Measurements from ENCODE around the gene ANKRD60.

Gene ANKRD60

DNA sequence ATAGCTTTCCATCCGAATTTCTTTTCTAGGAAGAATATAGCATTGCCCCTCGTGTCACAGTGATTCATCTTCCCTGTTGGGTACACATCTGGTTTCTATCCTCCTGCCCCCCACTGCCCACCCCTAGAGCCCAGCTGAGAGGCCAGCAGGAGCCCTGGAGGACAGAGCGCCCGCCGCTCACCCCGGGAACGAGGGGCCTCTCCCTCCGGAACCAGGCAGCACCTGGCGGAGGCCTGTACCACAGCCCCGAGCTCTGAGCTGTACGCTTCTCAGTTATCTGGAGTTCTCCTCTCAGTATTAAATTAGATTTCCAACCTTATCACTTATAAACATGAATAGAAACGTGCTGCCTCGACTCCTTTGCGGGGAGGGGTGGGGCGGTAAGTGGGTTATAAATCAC, 6.0 kb downstream of the ANKRD60 start:
- no peak for DNase-seq

DNA sequence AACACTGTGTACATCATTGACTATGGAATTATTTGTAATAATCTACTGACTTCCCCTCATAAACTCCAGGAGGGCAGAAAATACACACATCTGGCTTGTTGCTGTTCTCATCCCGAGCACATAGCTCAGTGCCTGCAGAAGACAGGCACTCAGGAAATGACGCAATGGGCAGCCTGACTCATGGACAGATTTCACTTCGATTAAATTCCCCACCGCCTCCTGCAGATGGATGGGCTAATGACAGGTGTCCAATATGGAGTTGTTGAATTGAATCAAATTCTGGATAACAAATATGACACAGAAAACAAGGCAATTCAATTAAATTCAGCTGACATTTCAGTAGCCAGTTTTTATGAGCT, 9.1 kb downstream of the ANKRD60 start:
- DNase-seq, result no peak

DNA sequence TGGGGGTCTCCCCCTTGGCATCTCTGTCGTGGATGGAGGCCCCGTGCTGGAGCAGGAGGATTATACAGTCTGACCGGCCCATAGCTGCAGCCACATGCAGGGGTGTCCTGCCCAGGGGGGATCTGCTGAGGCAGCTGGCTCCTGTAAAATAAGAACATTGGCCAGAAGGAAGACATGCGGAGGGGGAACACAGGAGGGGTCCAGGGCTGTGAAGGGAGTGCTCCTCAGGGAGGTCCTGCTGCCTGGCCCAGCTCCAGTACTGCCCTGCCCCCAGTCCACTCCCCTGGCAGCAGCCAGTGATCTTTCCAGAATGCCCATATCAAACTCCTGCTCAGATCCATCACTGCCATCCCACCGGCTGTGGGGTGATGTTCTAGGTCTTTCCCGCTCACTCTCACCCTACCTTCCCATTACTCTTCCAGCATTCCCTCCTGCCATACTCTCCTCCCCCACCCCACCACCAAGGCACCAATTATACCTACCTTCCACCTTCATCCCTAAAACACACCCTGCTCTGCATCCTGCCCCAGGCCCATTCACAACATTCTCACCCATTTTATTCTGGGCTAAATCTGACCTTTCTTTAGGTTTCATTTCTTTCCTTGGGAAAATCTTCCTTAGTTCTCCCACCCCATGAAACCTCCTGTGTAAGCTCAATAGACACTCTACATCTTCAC, 9.7 kb downstream of the ANKRD60 start:
- no peak for DNase-seq

DNA sequence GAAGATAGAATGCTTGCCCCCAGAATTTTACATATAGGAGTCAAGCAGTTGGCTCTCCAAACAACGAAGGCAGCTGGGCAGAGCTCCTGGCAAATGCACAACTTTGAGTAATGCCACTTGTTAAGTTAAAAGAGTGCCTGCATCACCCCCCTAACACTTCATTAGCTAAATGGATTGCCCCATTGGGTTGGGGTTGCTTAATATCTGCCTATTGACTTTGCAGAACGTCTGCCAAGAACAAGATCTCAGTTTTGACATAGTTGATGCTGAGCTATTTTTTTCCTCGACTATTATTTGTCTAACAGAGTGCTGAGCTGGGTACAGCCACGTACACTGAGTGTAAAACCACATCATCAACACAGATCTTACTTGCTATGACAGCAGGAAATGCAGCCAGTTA, 12.1 kb downstream of the ANKRD60 start:
- DNase-seq, result no peak

DNA sequence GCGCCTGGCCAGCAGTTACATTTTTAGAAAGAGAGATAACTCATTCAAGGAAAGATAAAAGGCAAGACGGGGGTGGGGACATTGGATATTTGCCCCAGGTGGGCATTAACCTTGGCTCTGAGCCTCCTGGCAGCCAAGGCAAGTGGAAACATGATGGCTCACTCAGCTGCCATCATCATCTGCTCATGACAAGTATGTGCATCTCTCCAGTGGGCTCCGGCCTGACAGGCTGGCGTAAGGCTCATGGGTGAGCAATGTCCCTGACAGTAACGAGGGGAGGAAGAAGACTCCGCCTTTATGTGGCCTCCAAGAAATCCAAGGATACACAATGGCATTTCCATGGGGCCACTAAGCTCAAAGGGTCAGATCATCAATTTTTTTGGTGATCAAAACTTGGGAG, 13.3 kb downstream of the ANKRD60 start:
- DNase-seq, result no peak

DNA sequence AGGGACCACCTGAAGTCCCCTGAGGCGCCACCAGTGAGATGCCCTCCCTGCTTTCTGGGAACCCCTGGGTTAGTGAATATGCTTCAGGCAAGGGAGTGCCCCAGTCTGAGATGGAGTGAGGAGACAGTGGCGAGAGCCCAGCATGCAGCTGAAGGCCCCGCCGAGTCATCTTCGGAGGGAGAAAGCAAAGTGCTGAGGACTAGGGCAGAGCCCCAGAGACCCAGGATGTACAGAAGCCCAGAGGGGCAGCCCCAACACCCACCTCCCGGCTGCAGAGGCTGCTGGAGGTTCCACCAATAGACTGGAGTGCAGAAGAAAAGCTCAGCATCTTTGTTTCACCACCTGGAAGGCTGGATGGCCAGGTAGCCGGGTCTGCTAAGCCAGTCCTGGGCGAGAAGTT, 14.1 kb downstream of the ANKRD60 start:
- DNase-seq, result no peak

DNA sequence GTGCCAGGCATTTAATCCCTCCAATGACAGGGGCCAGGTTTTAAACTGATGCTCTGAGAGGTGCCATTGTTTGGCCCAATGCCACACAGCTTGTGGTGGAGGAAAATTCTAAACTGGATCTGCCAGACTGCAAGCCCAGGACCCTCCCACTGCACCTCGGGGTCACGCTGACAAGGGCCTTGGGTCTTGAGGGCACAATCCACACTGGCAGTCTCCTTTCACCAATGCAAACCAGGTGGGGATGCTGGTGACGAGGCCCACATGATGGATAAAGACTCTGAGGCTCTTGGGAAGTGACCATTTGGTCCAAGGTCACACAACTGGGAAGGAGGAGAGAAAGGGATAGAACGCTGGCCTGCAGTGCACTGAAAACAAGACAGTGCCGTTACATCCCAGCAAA, 14.7 kb downstream of the ANKRD60 start:
- DNase-seq, result no peak

DNA sequence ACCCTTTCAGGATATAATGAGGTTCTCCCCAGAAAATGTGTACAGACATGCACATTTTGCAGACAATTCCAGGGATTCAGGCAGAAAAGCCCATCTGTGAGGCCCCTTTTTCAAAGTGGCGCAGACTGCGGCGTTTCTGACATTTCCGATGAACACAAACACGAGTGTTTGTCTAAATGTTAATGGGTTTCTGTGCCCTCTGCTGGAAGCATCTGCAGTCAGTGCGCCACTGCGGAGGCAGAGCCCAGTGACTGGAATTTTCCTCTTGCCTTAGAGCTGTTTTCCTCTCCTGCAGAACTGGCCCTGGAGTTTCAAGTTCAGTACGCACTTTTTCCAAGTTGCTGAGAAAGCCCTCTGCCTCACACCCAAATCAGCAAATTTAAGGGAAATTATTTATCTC, 15.3 kb downstream of the ANKRD60 start:
- DNase-seq, result no peak

DNA sequence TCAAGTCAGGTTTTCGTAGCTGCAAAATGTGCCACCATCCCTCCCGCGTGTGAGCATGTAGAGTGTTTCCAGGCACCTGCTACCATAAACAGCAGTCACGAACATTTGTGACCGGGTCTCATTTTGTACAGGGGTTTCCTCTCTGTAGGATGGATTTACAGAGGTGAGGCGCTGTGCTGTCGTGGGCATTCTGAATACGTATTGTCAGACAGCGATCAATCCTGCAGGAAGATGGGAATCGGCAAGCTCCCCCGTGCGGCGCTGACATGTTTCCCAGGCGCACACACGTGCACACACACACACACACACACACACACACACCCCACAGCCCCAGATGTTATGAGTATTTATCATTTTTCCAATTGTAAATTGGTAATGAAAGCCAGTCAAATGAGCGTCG, 15.8 kb downstream of the ANKRD60 start:
- no peak for DNase-seq

DNA sequence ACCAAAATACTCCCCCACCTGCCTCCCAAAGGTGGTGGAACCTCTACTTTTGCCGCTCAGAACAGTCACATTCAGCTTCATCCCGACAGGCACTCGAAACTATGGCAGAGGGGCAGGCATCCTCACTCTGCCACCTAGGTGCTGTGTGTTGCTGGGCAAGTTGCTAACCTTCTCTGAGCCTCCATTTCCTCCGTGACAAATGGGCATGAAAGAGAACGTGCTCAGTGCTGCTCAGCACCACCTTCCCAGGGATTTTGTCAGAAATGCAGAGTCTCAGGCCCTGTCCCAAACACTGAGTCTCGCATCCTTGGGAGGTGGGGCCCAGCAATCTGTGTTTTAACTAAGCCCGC, 18.1 kb downstream of the ANKRD60 start:
- DNase-seq, result no peak

DNA sequence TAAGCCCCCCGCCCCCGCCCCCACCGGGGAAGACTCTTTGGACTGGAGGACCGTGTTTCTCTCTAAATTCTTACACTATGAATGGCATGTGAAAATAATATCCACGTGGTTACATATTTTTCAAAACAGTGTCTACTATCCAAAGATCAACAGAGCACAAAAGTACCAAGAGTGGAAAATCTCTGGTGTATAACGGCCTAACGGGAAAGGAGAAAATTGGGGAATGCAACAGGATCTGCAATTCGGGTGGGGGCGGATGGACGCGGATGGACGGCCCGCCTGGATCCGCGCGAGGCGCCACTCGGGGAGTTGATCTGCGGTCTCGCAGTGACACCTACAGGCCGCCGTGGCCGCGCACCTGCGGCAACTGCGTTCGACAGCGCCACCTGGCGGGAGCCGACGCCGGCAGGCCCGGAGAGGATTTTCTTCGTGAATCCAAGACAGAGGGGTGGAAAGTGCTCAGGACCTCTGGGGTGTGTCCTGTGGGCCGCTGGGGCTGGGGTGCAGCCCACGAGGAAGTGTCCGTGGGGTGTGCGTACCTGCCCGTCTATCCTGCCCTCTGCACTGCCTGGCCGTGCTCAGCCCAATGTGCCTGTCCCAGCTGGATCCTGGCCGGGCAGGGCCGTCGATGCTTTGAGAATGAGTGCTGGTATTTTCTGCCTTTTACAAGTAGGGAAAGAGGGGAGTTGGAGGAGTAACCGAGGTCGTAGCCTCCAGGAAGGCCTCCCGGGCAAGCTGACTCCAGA, 18.6 kb downstream of the ANKRD60 start:
- DNase-seq, result peak; percentile 75

DNA sequence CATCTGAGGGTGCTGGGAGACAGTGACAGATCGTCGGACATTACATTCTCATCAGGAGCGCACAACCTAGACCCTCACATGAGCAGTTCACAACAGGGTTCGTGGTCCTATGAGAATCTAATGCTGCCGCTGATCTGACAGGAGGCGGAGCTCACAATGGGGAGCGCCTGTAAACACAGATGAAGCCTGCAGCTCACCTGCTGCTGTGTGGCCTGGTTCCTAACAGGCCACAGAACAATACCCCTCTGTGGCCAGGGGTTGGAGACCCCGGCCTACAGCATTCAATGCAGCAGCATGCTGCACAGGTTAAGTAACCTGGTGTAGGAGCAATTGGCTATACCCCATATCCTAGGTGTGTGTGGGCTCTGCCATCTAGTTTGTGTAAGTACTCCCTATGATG, 19.5 kb downstream of the ANKRD60 start:
- DNase-seq, result no peak

DNA sequence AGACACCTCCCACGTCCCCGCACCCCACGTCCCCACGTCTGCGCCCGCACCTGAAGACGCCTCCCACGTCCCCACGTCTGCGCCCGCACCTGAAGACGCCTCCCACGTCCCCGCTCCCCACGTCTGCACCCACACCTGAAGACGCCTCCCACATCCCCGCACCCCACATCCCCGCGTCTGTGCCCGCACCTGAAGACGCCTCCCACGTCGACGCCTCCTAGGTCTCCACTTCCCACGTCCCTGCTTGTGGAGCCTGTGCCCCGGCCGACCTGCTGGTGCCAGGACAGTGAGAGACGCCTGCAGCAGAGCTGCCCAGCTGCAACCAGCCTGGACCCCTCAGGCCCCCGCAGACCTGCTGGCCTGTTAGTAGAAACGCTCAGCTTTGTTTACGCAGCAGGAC, 22.6 kb downstream of the ANKRD60 start:
- no peak for DNase-seq

DNA sequence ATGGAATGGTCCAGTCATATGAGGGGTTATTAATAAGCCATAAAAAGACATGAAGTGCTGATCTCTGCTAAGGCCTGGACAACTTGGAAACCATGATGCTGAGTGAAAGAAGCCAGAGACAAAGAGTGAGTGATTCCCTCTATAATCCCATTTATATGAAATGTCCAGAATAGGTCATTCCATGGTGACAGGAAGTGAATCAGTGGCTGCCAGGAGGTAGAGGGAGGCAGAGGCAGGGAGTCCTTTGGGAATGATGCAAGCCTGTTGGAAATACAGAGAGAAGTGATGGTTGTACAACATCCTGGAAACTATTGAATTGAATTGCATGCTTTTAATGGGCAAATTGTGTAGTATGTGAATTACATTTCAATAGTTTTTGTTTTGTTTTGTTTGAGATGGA, 26.4 kb downstream of the ANKRD60 start:
- DNase-seq, result no peak

DNA sequence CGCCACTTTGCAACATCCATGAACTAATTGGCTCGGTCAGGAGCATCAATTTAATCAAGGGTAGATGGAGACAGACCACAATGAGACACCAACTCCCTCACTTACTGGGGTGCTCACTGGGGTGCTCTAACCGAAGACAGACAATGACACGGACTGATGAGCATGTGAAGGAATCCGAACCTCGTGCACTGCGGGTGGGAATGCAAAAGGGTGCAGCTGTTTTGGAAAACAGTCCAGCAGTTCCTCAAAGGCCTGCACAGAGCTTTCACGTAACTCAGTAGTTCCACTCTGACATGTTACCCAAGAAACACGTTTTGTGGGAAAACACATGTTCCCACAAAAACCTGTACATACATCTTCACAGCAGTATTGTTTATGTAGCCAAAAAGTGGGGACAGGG, 26.8 kb downstream of the ANKRD60 start:
- no peak for DNase-seq

DNA sequence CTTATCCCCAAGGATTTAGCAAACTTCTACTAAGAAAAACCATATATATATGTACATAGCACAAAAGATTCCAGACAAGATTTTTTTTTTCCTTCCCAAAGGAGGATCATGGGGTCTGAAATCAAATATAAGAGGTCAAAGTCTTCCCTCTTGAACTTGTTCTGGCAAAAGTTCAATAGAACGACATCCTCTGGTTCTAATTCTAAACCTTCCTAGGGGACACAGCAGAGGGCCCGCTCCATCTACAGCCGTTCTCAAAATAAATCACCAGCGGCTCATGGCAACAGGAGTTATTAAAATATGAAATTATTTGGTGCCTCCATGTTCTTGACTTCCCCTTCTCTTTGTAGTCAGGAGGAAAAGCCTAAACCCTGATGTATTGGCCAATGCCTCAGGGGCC, 29.0 kb downstream of the ANKRD60 start:
- DNase-seq, result no peak

DNA sequence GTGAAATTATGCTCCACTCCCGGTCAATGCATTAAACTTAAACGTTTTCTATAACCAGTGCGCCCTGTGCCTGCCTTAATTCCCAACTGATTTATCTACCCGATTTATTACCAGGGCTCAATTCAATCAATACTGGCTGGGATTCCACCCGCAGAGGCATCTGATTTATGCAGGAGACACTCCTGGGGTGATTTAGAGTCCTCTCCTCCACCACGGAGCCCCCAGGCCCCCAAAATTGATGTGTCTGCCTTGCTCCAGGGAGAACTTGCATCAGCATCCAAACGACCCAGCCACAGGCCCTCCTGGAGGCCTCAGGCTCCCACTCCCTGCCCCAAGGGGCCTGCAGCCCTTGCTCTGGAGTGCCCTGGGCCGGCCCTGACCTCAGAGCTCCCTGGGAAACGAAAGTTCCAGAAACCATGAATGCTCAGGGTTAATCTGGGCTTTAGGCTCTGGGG, 29.5 kb downstream of the ANKRD60 start:
- DNase-seq, result no peak

DNA sequence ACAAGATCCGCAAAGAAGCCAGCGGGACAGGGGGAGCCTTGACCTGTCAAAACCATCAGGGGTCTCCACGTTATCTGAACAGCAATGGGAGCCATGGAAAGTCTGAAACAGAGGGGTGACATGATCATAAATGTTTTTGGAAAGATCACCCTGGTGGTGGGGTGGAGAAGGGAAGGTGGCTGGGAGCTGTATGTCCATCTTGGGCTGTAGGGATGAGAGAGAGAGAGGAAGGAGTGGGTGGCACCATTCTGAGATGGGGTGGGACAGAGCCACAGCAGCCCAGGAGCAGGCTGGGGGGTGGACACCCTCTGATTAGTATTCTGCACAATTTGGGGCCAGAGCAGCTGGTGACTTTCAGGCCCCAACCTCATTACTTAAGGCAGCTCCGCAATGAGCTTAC, 30.1 kb downstream of the ANKRD60 start:
- DNase-seq, result no peak

DNA sequence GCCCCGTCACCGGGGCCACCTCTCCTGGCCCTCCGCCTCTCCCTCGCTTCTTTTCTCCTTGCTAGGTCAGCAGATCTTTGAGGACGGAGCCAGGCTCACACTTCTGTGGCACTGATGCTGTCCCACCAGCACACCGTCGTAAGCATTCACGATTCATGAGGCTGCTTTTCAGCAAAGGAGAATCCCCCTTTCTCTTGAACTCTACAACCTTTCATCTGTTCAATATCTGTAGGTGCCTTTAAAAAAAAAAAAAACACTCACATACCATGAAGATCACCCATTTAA, 31.3 kb downstream of the ANKRD60 start:
- no peak for DNase-seq

DNA sequence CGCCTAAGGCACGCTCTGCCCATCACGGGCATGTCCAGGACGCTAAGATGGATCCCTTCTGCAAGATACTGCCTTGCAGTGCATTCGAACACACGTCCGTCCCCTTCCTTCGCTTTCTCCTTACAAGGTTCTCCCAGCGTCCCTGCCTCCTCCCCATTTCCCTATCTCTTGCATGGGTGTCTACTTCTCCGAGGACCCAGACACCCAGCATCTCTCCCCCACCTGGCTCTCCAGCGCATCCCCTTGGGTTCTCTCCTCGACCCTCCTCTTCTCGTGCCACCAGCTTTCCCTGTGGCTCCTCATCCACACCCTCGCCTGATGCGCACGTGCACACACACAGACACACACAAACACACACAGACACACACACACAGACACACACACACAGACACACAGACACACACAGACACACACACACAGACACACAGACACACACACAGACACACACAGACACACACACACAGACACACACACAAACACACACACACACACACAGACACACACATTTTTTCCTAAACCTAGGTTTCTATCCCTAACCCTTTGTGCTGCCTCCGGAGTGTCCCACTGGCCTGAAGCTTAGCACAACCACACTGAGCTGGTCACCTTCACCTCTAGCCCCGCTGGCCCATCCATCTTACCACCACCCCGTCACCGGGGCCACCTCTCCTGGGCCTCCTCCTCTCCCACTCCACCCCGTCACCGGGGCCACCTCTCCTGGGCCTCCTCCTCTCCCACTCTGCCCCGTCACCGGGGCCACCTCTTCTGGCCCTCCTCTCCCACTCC, 31.9 kb downstream of the ANKRD60 start:
- no peak for DNase-seq

DNA sequence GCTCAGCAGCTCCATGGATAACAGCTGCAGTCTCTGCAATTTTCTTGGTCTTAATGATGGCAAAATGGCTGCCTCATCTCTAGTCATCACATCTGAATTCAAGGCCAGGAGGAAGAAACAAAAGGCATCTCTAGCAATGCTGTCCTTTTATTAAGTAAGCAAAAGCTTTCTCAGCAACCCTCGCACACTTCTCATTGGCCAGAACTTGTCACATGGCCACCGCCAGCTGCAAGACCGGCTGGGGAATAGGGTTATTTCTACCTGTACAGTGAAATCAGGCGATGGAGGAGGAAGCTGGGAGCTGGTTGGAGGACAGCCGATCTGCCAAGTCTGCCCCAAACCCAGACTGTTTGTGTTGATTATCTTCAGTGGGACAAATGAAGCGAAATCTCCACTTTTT, 33.4 kb downstream of the ANKRD60 start:
- DNase-seq, result no peak

DNA sequence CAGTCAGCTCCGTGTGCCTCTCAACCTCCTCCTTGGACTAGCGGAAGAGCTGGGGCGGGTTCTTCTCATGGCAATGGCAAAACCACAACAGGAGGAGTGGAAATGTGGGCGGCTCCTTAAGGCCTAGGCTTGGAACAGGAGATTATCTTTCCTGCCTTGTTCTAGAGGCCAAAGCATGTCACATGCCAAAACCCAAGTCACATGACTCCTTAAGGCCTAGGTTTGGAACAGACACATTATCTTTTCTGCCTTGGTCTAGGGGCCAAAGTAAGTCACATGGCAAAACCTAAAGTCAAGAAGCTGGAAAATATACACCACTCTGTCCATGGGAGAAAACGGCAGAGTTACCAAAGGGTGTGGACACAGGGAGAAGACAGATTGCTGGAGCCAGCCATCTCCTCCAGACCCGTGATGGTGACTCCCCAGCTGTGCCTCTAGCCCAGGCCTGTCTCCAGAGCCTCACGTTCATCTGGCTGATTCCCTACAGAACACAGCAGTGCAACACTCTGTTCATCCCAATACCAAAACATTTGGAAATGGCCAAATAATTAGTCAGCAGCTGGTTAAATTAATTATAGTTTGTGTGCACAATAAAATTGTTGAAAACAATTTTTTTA, 34.2 kb downstream of the ANKRD60 start:
- DNase-seq, result no peak

DNA sequence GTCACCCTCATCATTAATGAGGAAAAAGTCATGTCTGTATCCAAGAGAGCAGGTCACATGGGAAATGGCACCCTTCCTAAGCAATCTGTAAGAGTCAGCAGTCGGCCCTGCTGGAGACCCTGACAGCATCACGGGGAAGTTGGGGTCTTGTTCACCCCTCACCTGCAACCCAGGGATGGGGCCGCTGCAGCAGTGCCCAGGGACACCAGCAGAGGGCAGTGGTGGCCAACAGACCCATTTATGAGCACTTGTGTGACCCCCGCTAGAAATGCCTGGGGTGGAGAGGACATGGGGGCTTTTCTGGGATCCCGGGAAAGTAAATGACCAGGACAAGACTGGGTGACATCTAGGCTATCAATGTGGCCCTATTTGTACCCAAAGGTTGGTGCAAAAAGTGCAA, 35.9 kb downstream of the ANKRD60 start:
- peak; percentile 8 for DNase-seq

DNA sequence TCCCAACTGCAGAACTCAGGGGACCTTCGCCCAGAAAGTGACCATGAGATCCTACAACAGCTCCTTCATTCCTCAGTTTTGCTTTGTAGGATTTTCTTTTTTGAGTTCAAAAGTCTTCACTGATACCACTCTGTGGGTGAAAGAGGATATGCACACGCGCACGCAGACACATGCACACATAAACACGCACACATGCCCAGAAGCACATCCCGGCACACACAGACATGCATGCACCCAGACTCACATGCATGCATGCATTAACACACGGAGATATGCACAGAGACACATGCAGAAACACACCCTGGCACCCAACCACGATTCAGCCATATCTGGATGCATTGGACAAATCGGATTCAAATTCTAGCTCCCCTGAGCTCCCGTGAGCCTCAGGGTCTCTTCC, 36.4 kb downstream of the ANKRD60 start:
- no peak for DNase-seq
